Measurements from ENCODE around the gene CIDEA. TPM values are rescaled to one million over a fixed set of nuclear protein-coding genes. Genes with fewer than 3 reads are reported as not detected.

CIDEA gene
- total and polyA plus RNA-seq, 2 donors (not counting 1 experiment from before 2014, with no cell fraction given) = not detected

GRCh38 chr18:12324991-12325725 is 71.0 kb downstream of the CIDEA start:
- WGBS (ENCODE audit: insufficient coverage) = 99% methylated on average over 58 of the region's 58 CpGs
- CTCF ChIA-PET = interaction anchor here (0.8 to 1.1 kb wide), 3 partner anchors 9 to 32 kb away, joined by 3 read pairs; no protein-coding TSS in a partner anchor
- Histone ChIP-seq H3K4me1 (ENCODE audit: control insufficient read depth in 2 of 2, insufficient read depth in 2 of 2, low read length in 2 of 2) (peaks cover 20% of the 10 kb centered on the region in 2 donors), H3K4me3 (ENCODE audit: control extremely low read depth in 1 of 5, extremely low read depth in 1 of 5, insufficient read depth in 1 of 5, low read depth in 2 of 5, low read length in 4 of 5) (no peak overlapping the region), H3K36me3 (replicated peaks in 1 of 2; ENCODE audit: control extremely low read depth in 1 of 2, control insufficient read depth in 1 of 2, extremely low read depth in 1 of 2, insufficient read depth in 2 of 2, low read length in 1 of 2) (peaks cover 4 to 43% of the 10 kb centered on the region in 2 experiments), H2AFZ (ENCODE audit: insufficient read depth, low read depth, low read length, poor library complexity, severe bottlenecking) (no peak overlapping the region), H3K4me2 (replicated peaks; ENCODE audit: low read depth, low read length, poor library complexity, severe bottlenecking) (no peak overlapping the region), H3K9me3 (ENCODE audit: control extremely low read depth in 1 of 3, control insufficient read depth in 2 of 3, insufficient read depth in 1 of 3, low read length in 2 of 3) (peaks cover 0 to 11% (median 0%) of the 10 kb centered on the region in 3 donors), H3K27ac (ENCODE audit: low read length in 2 of 2) (no peak overlapping the region), H4K20me1 (ENCODE audit: control insufficient read depth, insufficient read depth, low read length, poor library complexity, severe bottlenecking) (peaks cover 5% of the 10 kb centered on the region), H3K27me3 (replicated peaks in 1 of 4; ENCODE audit: control extremely low read depth in 1 of 4, control insufficient read depth in 3 of 4, insufficient read depth in 4 of 4, low read length in 3 of 4) (no peaks in the 10 kb centered on the region), H3K9ac (ENCODE audit: low read length) (no peak overlapping the region), H3K79me2 (ENCODE audit: control insufficient read depth, insufficient read depth, low read length) (peaks cover 20% of the 10 kb centered on the region)
- Mint-ChIP-seq H3K27me3 (no peaks in the 10 kb centered on the region), H3K4me3 (no peak overlapping the region), H3K27ac (no peak overlapping the region), H3K4me1 (peaks cover 30% of the 10 kb centered on the region), H3K9me3 (ENCODE audit: insufficient read depth) (no peaks in the 10 kb centered on the region)
- POLR2A ChIA-PET = no interaction called here
- TF ChIP-seq EZH2 (IDR thresholded peaks at IDR 0.05; ENCODE audit: borderline replicate concordance, insufficient read depth, low read depth, low read length, poor library complexity, severe bottlenecking) (no peak), CTCF (IDR thresholded peaks at IDR 0.05) (no peak)
- DNase-seq = no peak
- intact Hi-C loops (cut with micrococcal nuclease) = loop anchor here (5.0 kb wide), 1 partner anchor 337 kb away; no protein-coding TSS in a partner anchor
- no peak for ATAC-seq (ENCODE audit: low read depth)

GRCh38 chr18:12325726-12326245 is 71.6 kb downstream of the CIDEA start:
- ATAC-seq (ENCODE audit: low read depth) (no peak), DNase-seq (no peak)
- no peaks in the 10 kb centered on the region for H3K27me3 ChIP-seq (replicated peaks in 1 of 4; ENCODE audit: control extremely low read depth in 1 of 4, control insufficient read depth in 3 of 4, insufficient read depth in 4 of 4, low read length in 3 of 4)
- H4K20me1 ChIP-seq (ENCODE audit: control insufficient read depth, insufficient read depth, low read length, poor library complexity, severe bottlenecking) = peaks cover 5% of the 10 kb centered on the region
- H3K36me3 ChIP-seq (replicated peaks in 1 of 2; ENCODE audit: control extremely low read depth in 1 of 2, control insufficient read depth in 1 of 2, extremely low read depth in 1 of 2, insufficient read depth in 2 of 2, low read length in 1 of 2) = peaks cover 5 to 43% of the 10 kb centered on the region in 2 experiments
- no peak overlapping the region for H2AFZ ChIP-seq (ENCODE audit: insufficient read depth, low read depth, low read length, poor library complexity, severe bottlenecking)
- no peak overlapping the region for H3K4me3 ChIP-seq (ENCODE audit: control extremely low read depth in 1 of 5, extremely low read depth in 1 of 5, insufficient read depth in 1 of 5, low read depth in 2 of 5, low read length in 4 of 5)
- 97% methylated on average over 24 of the region's 29 CpGs for WGBS (ENCODE audit: insufficient coverage)
- intact Hi-C loops (cut with micrococcal nuclease) = loop anchor here (5.0 kb wide), 1 partner anchor 337 kb away; no protein-coding TSS in a partner anchor
- H3K79me2 ChIP-seq (ENCODE audit: control insufficient read depth, insufficient read depth, low read length) = peaks cover 20% of the 10 kb centered on the region
- H3K27me3 Mint-ChIP-seq = no peaks in the 10 kb centered on the region
- no peak overlapping the region for H3K27ac Mint-ChIP-seq
- peaks cover 0 to 11% (median 0%) of the 10 kb centered on the region in 3 donors for H3K9me3 ChIP-seq (ENCODE audit: control extremely low read depth in 1 of 3, control insufficient read depth in 2 of 3, insufficient read depth in 1 of 3, low read length in 2 of 3)
- no peak for TF ChIP-seq CTCF (IDR thresholded peaks at IDR 0.05)
- no peak for TF ChIP-seq EZH2 (IDR thresholded peaks at IDR 0.05; ENCODE audit: borderline replicate concordance, insufficient read depth, low read depth, low read length, poor library complexity, severe bottlenecking)
- H3K27ac ChIP-seq (ENCODE audit: low read length in 2 of 2) = no peak overlapping the region
- no peak overlapping the region for H3K4me3 Mint-ChIP-seq
- no peak overlapping the region for H3K9ac ChIP-seq (ENCODE audit: low read length)
- ChIA-PET CTCF (interaction anchor here (0.8 to 3.5 kb wide), 3 partner anchors 8 to 31 kb away, joined by 3 to 18 read pairs (median 3); no protein-coding TSS in a partner anchor), POLR2A (no interaction called here)
- peaks cover 15% of the 10 kb centered on the region in 2 donors for H3K4me1 ChIP-seq (ENCODE audit: control insufficient read depth in 2 of 2, insufficient read depth in 2 of 2, low read length in 2 of 2)
- no peak overlapping the region for H3K4me2 ChIP-seq (replicated peaks; ENCODE audit: low read depth, low read length, poor library complexity, severe bottlenecking)
- peaks cover 25% of the 10 kb centered on the region for H3K4me1 Mint-ChIP-seq
- no peaks in the 10 kb centered on the region for H3K9me3 Mint-ChIP-seq (ENCODE audit: insufficient read depth)

Data from B cell (primary cell).